Gastrocnemius medialis (tissue), 4 donors: ENCODE results near the gene RAD21L1.

ENCODE experiments used
- CTCF ChIP-seq, 5 experiments: fragments of 450-650 bp in 3 of 5; fragments of 200-600 bp in 2 of 5; sonication (generic) in 2 of 5; IDR thresholded peaks in 4 of 5; conservative IDR thresholded peaks in 1 of 5; 1 replicate in 4 of 5; 2 replicates in 1 of 5; pipeline ENCODE4 v1.5.1; 2016 to 2019; ENCODE audit warnings: antibody characterized with exemption in 5 of 5, mild to moderate bottlenecking in 3 of 5, moderate library complexity in 3 of 5
- POLR2A ChIP-seq, 2 donors: fragments of 450-650 bp; IDR thresholded peaks; one replicate each; pipeline ENCODE4 v1.6.1; 2017; ENCODE audit warnings: antibody characterized with exemption in 2 of 2, mild to moderate bottlenecking in 2 of 2, moderate library complexity in 2 of 2

- TF ChIP-seq CTCF (IDR thresholded peaks at IDR 0.05 in 4 of 5, conservative IDR thresholded peaks at IDR 0.05 in 1 of 5) (no peak), POLR2A (IDR thresholded peaks at IDR 0.05) (no peak)
Observed at GRCh38 chr20:1299522-1299921, 73.7 kb downstream of the RAD21L1 start.
